Fibroblast of gingiva (primary cell): ENCODE measurements around the gene PARVB.
A peak's percentile ranks its signal among the peaks of the same experiment; 100 is the strongest.
"Not testable (repeated sequence)": the region's sequence is repeated elsewhere in the genome, so short reads cannot be mapped to it uniquely, and the experiment has no call there.

Source experiments
- DNase-seq: peaks from one replicate; pipeline ENCODE4 v3.0.0-alpha.2; 2011; ENCODE audit warnings: low read depth

Gene PARVB

DNA sequence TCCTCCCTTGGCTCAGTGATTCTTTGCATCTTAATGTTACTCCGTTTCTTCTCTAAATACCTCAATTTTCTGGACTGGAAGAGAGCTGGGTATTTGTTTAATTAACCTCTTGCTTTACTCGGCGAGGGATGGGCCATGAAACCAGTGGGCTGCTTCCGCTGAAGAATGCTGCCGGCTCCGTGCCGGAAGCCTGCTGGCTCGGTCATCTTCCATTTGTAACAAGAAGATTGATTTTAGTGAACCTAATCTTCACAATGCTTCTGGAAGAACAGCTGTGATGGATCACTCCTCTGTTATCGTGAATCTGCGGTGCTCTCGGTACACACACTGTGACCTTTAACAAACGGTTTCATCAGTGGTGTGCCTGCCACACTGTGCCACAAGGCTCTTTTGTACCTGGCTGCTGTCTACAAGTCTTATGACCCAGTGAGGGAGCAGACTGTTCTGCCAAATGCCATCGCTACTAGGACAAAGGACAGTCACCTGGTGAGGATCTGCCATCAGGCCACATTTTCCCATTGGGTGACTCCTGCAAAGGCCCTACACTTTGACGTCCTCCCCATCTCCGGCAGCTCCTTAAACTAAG lies 25.3 kb upstream of the PARVB start:
- no peak for DNase-seq

DNA sequence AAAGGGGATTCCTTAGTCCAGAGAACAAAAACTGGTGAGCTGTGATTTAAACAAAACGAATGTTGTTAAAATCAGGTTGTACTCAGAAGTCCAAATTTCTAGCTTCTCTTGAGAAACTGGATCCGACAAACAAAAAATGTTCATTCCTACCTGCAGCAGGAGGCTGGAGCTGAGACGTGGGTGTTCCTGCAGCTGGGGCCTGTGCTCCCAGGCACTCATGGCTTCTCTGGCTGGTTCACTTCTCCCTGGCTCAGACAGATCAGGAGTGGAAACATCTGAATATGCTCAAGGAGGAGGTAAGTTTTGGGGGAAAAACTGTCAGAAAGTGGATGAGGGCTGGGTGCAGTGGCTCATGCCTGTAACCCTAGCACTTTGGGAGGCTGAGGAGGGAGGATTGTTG lies 24.7 kb upstream of the PARVB start:
- DNase-seq, result no peak

DNA sequence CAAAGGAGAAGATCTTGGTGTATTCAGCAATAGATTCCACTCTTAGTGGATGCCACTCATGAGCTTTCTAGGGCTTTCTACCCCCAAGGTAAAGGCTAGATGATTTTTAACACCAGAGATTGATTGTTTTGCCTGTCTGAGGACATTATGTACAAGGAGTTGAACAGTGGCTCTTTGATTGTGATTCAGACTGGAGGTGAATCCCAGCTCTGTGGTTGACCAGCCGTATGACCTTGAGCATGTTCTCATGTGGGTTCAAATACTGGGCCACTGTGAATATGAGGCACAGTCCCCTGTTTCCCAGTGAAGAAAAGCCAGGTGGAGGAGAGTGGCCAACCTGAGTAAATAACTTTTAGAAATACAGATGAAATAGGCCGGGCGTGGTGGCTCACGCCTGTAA lies 24.0 kb upstream of the PARVB start:
- no peak for DNase-seq

DNA sequence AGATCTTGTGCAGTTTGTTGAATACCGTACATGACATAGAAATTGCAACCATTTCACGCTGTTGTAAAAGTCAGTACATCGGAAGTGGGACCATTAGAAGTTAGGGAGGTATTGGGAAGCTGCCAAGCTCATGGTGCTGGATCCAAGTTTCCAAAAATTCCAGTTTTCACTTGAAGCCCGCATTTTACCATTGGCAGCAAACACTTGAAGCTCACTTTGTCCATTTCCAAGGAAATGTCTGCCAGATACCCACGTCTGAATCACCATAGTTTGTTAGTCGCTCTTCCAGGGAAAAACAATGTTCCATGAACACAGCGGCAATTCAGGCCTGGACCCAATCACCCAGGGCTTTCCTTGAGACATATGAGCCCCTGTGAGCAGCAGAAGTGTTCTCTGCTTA lies 22.6 kb upstream of the PARVB start:
- no peak for DNase-seq

DNA sequence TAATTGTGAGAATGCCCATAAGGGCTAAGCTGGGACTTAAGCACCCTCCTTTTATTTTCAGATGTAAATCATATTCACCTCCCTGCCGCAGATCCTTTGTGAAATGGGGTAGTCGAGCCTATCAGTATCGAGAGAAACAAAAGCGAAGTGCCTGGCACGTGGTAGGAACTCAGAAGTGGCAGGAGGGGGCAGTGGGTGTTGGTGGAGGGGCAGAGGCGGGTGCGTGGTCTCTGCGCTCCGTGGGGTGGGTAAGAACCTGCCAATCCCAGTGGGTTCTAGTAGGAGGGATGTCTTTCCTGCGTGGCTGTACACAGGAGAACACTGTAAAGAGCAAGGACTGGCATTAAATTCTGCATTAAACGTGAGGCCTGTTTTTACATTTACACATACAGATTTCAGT lies 21.8 kb upstream of the PARVB start:
- no peak for DNase-seq

DNA sequence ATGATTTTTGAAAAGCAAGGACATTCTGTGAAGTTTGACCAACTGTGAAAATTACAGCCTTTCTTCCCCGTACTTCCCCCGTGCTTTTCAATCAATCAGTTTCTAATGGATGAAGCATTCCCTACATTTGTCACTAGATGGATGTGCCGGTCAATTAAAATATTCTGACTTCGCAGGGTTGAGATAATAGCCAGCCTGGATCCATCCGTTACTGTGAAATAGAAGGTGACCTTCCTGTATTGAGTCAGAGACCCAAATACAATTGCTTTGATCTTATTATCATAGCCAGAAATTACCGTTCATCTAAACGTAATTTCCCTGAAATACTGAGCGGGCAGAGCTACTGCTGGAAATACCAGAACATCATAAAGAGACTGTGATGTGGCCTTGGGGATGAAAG lies 21.1 kb upstream of the PARVB start:
- no peak for DNase-seq

DNA sequence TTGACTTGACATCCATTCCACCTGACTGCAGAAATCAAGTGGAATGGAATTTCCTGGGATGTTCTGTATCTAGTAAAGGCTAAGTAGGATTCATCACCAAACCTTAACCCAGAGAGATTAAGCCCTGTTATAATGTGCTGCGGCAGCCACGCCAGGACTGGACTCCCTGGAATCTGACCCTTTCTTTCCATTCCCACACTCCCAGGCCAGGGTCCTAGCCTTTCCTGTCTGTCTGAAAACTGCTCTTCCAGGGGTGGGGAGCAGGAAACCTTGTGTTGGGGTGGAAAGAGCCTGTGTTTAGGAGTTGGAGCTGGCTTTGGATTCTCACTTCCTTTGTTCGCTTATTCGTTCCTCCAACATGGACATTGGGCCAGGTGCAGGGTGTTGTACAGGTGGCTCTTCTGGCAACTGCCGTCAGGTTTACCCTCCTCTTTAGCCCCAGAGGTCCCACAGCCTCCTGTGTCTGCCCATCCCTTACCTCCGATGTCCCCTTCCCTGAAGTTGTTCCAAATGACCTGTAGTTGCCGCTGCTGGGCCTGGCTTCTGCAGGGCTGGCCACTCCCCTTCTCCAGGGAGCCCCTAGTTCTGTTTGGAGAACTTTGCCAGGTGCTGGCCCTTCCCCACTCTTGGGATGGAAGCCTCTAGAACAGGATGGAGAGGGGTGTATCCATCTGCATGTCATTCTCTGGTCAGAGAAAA lies 20.5 kb upstream of the PARVB start:
- DNase-seq, result no peak

DNA sequence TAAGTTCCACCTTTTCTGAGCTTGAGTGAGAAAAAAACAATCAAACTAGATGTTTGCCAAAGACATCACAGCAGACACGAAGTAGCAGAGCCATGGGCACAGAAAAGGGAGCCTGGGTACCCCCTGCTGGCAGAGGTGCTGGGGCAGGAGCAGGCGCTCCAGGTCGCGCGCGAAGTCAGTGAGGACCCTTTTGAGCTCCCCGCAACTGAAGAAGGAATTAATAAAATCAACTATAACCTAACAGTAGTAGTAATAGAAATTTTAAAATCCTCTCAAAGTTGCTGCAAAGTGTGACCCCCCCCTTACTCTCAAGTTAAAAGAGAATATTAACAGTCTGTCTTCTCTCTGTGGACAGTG lies 20.0 kb upstream of the PARVB start:
- DNase-seq, result no peak

DNA sequence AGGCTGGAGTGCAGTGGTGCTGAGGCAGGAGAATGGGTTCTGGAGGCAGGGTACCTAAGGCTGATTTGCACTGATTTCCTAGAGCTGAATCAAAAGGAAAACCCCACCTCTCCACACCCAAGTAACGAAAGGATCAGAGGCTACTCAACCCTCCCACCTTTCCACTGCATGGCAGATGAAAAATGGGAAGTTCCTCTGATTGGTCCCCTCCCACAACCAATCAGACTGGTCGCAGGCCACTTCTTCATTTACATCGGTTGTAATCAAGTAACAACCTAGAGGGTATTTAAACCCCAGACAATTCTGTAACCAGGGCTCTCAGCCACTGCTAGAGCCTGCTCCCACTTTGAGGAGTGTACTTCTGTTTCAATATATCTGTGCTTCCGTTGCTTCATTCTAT lies 18.6 kb upstream of the PARVB start:
- DNase-seq, result no peak

DNA sequence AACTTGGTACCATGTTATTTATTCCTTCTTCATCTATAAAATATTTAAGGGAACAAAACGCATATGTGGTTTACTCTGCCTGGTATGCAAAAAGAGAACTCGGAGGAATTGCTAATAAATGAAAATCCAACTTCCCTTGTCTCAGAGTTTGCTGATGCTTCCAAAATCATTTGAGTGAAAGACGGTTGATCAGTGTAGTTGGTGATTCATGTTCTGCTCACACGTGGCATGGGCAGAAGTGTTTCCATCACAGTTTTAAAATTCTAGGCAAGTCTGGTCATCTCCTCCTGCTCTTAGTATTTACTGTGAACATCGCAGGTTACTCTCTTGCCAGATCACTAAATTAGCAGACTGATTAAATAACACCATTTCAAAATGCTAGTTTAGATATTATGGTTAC lies 11.9 kb upstream of the PARVB start:
- no peak for DNase-seq

DNA sequence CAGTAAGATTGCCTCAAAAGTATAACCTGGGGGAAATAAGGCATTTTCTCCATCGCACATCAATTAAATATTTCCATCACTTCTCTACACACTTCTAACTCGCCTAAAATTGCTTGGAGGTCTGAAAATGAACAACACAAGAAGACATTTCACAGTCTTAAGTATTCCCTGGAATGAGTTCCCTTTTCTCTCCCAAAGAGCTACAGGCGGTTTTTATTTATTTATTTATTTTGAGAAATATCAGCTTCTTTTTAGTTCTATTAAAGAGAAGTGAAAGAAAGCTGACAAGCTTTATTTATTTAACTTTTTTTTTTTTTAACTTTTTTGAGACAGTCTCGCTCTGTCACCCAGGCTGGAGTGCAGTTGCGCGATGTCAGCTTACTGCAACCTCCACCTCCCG lies 11.5 kb upstream of the PARVB start:
- DNase-seq, result no peak

DNA sequence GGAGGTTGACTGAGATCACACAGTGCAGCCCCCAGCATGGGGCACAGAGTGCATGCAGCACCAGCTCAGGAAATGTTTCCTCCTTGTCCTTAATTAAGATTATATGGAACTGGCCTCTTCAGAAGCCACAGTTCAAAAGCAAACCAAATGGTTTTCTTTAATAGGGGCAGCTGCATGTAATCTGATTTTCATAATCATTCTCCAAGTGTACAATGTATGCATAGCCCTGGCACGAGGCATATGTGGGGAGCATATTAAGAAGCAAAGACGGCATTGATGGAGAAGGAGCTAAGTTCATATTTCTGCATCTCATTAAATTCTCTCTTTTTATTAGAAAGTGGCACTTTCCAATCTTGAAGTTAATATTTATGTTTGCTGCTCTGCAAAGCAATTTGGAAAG lies 9.9 kb upstream of the PARVB start:
- no peak for DNase-seq

DNA sequence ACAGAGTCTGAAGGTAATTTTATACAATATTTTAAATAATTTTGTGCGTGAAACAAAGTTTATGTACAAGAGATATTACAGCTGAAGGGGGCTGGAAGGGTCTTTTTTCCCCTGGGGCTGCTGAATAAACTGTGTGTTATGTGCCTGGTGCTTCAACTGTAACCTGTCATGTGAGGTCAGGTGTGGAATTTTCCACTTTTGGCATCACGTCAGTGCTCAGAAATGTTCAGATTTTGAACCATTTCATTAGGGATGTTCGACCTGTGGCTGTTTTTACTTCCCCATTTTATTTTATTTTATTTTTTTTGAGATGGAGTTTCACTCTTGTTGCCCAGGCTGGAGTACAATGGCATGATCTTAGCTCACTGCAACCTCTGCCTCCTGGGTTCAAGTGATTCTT lies 7.5 kb upstream of the PARVB start:
- DNase-seq, result not testable (repeated sequence)

DNA sequence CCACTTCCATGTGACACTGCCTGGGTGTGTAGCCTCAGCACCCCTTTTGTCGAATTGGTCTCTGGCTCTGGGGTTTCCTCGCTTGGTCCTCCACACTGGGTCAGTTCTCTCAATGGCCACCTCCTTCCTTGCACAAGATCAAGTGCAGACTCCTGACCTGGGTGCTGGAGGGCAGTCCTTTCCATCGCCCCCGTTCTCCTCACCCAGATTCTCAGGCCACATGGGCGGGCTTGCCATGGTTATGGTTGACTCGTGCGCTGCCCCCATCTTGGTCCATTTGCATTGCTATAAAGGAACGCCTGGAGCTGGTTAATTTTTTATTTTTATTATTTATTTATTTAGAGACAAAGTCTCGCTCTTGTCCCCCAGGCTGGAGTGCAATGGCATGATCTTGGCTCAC lies 5.5 kb upstream of the PARVB start:
- DNase-seq, result no peak

DNA sequence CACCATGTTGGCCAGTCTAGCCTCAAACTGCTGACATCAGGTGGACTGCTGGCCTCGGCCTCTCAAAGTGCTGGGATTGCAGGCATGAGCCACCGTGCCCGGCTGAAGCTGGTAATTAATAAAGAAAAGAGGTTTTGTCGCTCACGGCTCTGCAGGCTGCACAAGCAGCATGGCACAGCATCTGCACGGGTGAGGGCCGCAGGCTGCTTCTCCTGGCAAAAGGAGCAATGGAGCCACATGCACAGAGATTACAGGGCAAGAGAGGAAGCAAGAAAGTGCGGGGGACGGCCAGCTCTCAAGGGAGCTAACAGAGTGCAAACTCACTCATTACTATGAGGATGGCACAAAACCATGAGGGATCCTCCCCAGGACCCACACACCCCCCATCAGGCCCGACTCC lies 4.7 kb upstream of the PARVB start:
- no peak for DNase-seq

DNA sequence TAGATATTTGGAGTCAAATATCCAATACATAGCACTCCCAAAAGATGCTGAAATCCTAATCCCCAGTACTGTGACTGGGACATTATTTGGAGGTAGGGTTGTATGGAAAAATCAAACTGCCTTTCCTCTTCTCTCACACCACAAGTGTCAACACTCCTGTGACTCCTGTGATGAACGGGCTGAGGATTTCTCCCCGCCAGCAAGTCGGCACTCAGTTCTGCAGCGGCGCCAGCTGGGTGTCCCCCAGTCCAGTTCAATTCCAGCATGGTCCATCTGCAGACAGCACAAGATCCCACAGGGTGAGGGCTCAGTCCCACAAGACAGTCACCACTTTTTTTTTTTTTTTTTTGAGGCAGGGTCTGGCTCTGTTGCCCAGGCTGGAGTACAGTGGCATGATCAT lies 4.3 kb upstream of the PARVB start:
- no peak for DNase-seq

DNA sequence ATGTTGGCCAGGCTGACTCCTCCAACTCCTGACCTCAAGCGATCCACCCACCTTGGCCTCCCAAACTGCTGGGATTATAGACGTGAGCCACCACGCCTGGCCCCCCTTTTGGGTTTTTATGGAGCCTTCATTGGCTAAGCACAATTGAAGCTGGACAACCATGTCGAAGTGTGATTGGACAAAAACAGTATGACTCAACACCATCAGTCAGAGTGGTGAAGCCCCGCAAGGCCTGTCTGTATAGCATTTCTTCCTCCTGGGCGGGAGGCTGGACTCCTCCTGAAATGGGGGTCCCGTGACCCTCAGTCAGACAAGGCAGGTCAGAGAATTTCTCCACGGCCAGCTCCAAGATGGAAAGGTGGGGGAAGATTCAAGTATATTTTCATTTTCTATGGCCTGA lies 3.1 kb upstream of the PARVB start:
- DNase-seq, result no peak

DNA sequence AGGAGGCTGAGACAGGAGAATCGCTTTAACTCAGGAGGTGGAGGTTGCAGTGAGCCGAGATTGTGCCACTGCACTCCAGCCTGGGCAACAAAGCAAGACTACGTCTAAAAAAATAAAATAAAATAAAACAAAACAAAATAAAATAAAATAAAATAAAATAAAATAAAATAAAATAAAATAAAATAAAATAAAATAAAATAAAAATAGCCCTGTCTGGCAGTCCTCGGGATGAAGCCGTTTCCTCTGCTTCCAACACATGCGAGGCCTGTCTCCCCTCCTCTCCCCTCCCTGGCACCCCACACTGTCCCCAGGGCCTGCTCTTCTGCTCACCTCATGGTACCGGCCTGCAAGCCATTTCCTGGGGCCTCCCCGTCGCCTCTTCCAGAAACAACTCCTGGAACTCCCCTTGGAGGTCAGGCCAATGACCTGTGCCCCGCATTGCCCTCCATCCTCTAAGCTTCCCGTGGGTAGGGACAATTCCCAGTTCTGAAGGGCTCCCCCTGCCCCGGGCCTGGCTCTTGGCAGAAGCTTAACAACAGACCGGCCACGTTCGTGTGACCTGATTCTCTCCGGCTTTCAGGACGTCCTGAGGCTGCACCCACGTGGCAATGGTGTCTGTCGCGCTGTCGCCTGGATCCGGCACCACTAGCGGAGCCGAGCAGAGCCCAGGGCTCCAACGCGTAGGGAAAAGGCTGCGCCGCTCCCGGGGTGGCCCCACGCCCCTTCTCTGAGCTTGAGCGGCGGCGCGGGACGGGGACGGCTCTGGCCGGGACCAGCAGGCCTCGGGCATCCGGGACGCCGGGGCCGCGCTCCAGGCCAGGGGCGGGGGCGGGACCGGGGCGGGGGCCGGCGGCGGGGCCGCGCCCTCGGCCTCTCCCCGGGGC lies 456 bp upstream of the PARVB start:
- DNase-seq, result peak; percentile 26

DNA sequence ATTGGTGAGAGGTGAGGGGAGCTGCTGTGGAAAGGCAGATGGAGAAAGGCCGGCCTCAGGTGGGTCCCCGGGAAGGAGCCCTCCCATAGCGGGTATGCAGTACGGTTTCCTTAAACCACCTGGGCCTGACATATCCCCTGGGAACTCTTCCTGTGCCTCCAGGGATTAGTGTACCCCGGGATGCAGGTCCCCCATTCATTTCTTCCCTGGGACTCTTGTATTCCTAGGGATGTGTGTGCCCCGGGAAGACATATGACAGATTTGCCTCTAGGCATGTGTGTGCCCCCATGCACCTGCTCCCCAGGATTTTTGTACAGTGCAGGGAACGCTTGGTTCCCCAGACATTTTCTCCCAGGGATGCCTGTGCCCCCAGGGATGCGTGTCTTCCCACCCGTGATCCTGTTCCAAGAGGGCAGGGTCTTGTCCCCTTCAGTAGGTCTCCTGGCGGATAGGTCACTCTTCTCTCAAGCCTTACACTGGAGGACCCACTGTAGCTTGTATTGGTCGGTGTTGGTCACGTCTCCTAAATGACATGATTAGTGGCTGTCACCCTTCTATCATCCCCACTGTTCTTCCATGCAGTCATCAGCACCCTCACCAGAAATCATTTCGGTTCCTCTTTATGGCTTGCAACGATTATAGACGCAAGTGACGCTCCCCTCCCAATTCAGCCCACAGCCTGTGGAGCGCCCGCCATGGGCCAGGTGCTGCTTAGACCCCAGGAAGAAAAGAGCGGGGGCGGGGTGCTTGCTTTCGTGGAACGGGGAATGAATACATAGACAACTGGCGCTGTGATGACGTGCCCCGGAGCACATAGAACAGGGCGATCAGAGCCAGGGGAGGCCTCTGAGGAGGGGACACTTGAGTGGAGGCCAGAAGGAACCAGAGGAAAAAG lies 1.3 kb downstream of the PARVB start:
- DNase-seq, result no peak

DNA sequence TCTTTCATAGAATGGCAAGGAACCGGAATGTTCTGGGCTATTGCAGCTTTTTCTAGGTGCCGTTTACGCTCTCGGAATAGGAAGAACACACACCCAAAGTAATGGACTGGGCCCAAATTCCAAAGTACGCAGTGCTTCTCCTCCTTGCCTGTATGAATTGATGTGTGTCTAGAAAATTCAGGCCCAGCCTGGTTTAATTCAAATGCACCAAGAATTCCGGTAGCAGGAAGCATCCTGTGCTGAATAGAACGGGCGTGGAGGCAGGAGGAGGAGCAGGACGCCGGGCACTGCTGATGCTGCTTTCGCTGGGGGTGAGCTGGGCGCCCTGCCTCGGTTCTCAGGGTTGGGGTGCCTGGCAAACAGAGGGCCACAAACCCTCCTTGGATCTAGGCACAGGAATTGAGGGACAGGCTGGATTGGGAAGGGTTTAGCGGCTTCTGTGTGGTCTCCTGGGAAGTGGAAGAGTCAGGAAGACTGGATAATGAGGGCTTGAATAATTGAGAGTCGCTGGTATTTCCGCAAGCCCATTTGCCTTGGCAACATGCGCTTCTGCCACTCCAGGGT lies 2.0 kb downstream of the PARVB start:
- DNase-seq, result no peak

DNA sequence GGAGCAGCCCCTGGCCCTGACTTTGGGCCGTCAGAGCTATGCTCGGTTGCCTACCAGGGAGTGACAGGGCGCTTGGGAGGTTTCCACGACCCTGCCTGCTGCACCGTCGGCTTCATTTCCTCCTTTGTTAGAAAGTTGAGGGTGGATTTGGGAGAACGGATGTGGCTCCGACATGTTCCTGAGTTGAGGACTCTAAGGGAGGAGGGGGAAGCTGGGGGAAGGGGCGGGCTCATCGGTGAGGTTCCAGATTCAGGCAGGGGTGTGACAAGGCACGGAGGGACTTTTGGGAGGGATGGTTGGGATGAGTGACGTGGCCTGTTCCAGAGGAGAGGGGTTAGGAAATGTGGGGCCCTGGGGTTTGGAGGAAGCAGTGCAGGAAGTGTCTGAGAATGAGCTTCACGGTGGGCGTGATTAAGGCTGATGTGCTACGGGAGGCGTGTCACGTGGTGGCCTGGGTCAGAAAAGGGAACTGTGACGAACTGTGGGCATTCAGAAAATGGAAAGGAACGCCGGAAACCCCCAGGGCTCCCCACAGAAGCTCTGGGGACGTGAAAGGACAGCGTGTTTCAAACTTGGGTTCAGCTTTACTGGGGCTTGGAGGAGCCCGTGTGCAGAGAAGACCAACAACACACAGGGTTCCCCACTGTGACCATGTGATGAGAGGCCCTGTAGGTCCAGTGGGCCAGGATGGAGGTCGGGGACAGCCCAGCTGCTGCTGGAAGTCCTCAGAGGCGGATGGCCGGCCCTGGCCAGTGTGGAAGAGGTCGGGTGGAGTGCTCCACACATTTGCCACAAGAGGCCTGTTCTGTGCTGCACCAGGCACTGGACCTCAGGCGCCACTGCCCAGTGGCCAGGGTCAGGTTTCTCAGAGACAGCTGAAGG lies 2.8 kb downstream of the PARVB start:
- DNase-seq, result no peak
